GM20431 (cell line): ENCODE data around the gene UQCRQ.
"Not testable (repeated sequence)": the region's sequence is repeated elsewhere in the genome, so short reads cannot be mapped to it uniquely, and the experiment has no call there.

Source experiments
- in situ Hi-C: fragments of 300-500 bp; cut with MseI, MboI; formaldehyde crosslinking; loops from one replicate; pipeline ENCODE4 v1.15.0; 2020; ENCODE audit warnings: low sequenced_read_pairs; ENCODE audit not compliant: unreplicated experiment

UQCRQ gene

GRCh38 chr5:132831095-132831860, 35.2 kb upstream of the UQCRQ start:
- in situ Hi-C loops: loop anchor here (25.0 kb wide), 1 partner anchor 444 kb away; no protein-coding TSS in a partner anchor

- in situ Hi-C loops: loop anchor here (25.0 kb wide), 1 partner anchor 445 kb away; no protein-coding TSS in a partner anchor
Observed at GRCh38 chr5:132832612-132833011, 33.8 kb upstream of the UQCRQ start.

GRCh38 chr5:132834057-132834456, 32.4 kb upstream of the UQCRQ start:
- in situ Hi-C loops: loop anchor here (25.0 kb wide), 1 partner anchor 447 kb away; no protein-coding TSS in a partner anchor

GRCh38 chr5:132836852-132837251, 29.6 kb upstream of the UQCRQ start:
- in situ Hi-C loops: loop anchor here (25.0 kb wide), 1 partner anchor 450 kb away; no protein-coding TSS in a partner anchor

GRCh38 chr5:132837868-132838267, 28.6 kb upstream of the UQCRQ start:
- in situ Hi-C loops: loop anchor here (25.0 kb wide), 1 partner anchor 451 kb away; no protein-coding TSS in a partner anchor

- in situ Hi-C loops: loop anchor here (25.0 kb wide), 1 partner anchor 451 kb away; no protein-coding TSS in a partner anchor
Observed at GRCh38 chr5:132838516-132839282, 27.7 kb upstream of the UQCRQ start.

GRCh38 chr5:132839426-132840301, 26.8 kb upstream of the UQCRQ start:
- in situ Hi-C loops: loop anchor here (25.0 kb wide), 1 partner anchor 452 kb away; no protein-coding TSS in a partner anchor

- in situ Hi-C loops: loop anchor here (25.0 kb wide), 1 partner anchor 453 kb away; no protein-coding TSS in a partner anchor
Observed at GRCh38 chr5:132840313-132840712, 26.1 kb upstream of the UQCRQ start.

GRCh38 chr5:132840896-132841295, 25.5 kb upstream of the UQCRQ start:
- in situ Hi-C loops: loop anchor here (25.0 kb wide), 1 partner anchor 454 kb away; no protein-coding TSS in a partner anchor

GRCh38 chr5:132841305-132841704, 25.1 kb upstream of the UQCRQ start:
- in situ Hi-C loops: loop anchor here (25.0 kb wide), 1 partner anchor 454 kb away; no protein-coding TSS in a partner anchor

- in situ Hi-C loops: loop anchor here (25.0 kb wide), 1 partner anchor 461 kb away; no protein-coding TSS in a partner anchor
Observed at GRCh38 chr5:132848270-132848669, 18.2 kb upstream of the UQCRQ start.

GRCh38 chr5:132849347-132849746, 17.1 kb upstream of the UQCRQ start:
- in situ Hi-C loops: loop anchor here (25.0 kb wide), 1 partner anchor 462 kb away; no protein-coding TSS in a partner anchor

GRCh38 chr5:132850066-132850465, 16.4 kb upstream of the UQCRQ start:
- in situ Hi-C loops: no loop called here

GRCh38 chr5:132853323-132853722, 13.1 kb upstream of the UQCRQ start:
- in situ Hi-C loops: no loop called here

- in situ Hi-C loops: no loop called here
Observed at GRCh38 chr5:132853790-132854189, 12.7 kb upstream of the UQCRQ start.

GRCh38 chr5:132854301-132854700, 12.1 kb upstream of the UQCRQ start:
- in situ Hi-C loops: no loop called here

- in situ Hi-C loops: not testable (repeated sequence)
Observed at GRCh38 chr5:132854992-132855391, 11.4 kb upstream of the UQCRQ start.

GRCh38 chr5:132856011-132856410, 10.4 kb upstream of the UQCRQ start:
- in situ Hi-C loops: no loop called here

- in situ Hi-C loops: no loop called here
Observed at GRCh38 chr5:132859889-132860437, 6.5 kb upstream of the UQCRQ start.
